H9 (cell line): ENCODE results near the gene ATPAF2. TPM values are rescaled to one million over a fixed set of nuclear protein-coding genes. Genes with fewer than 3 reads are reported as not detected.

Source experiments
- DNase-seq: peaks from one replicate; pipeline ENCODE4 v3.0.0-alpha.2; 2017
- H2AFZ ChIP-seq: one replicate; pipeline ENCODE4 v1.6.1; 2013; ENCODE audit warnings: mild to moderate bottlenecking, low read length, control low read depth, moderate library complexity
- H2AK5ac ChIP-seq: 2 replicates; pipeline ENCODE4 v1.6.1; 2013; ENCODE audit warnings: low read length, control low read depth, mixed read lengths; ENCODE audit not compliant: insufficient read length
- H2BK120ac ChIP-seq: one replicate; pipeline ENCODE4 v1.6.1; 2013; ENCODE audit warnings: low read depth, mild to moderate bottlenecking, low read length, control low read depth, inconsistent platforms; ENCODE audit not compliant: poor library complexity, severe bottlenecking
- H2BK12ac ChIP-seq: 2 replicates; pipeline ENCODE4 v1.6.1; 2013; ENCODE audit warnings: low read length, control low read depth, mixed read lengths, low read depth; ENCODE audit not compliant: insufficient read length
- H2BK15ac ChIP-seq: 2 replicates; pipeline ENCODE4 v1.6.1; 2013; ENCODE audit warnings: low read depth, low read length, control low read depth
- H2BK20ac ChIP-seq: one replicate; pipeline ENCODE4 v1.6.1; 2013; ENCODE audit warnings: low read depth, mild to moderate bottlenecking, low read length, control low read depth, inconsistent platforms; ENCODE audit not compliant: poor library complexity, severe bottlenecking
- H2BK5ac ChIP-seq: 2 replicates; pipeline ENCODE4 v1.6.1; 2013; ENCODE audit warnings: low read length, control low read depth, mixed read lengths; ENCODE audit not compliant: insufficient read length
- H3K14ac ChIP-seq: 2 replicates; pipeline ENCODE4 v1.6.1; 2013; ENCODE audit warnings: low read length, control low read depth; ENCODE audit not compliant: insufficient read depth
- H3K18ac ChIP-seq: 2 replicates; pipeline ENCODE4 v1.6.1; 2013; ENCODE audit warnings: low read depth, mild to moderate bottlenecking, mixed read lengths, low read length, control low read depth; ENCODE audit not compliant: insufficient read length
- H3K23ac ChIP-seq: 2 replicates; pipeline ENCODE4 v1.6.1; 2013; ENCODE audit warnings: low read length, control low read depth, mixed read lengths, low read depth; ENCODE audit not compliant: insufficient read length
- H3K23me2 ChIP-seq: 2 replicates; pipeline ENCODE4 v1.6.1; 2013; ENCODE audit warnings: low read depth, mild to moderate bottlenecking, mixed read lengths, low read length, control low read depth; ENCODE audit not compliant: insufficient read length, poor library complexity, severe bottlenecking
- H3K27ac ChIP-seq: 2 replicates; pipeline ENCODE4 v1.5.1; 2013; ENCODE audit warnings: low read length, control low read depth, mixed read lengths, low read depth; ENCODE audit not compliant: insufficient read length
- H3K27me3 ChIP-seq: 2 replicates; pipeline ENCODE4 v1.6.1; 2013; ENCODE audit warnings: low read length, control low read depth, inconsistent platforms; ENCODE audit not compliant: insufficient read depth
- H3K4ac ChIP-seq: 2 replicates; pipeline ENCODE4 v1.6.1; 2013; ENCODE audit warnings: low read depth, mild to moderate bottlenecking, control low read depth, inconsistent platforms, low read length, moderate library complexity
- H3K4me1 ChIP-seq: 2 replicates; pipeline ENCODE4 v1.6.1; 2013; ENCODE audit warnings: low read length, control low read depth, inconsistent platforms; ENCODE audit not compliant: insufficient read depth
- H3K4me2 ChIP-seq: 2 replicates; pipeline ENCODE4 v1.6.1; 2013; ENCODE audit warnings: low read length, control low read depth, mixed read lengths; ENCODE audit not compliant: insufficient read length, insufficient read depth
- H3K56ac ChIP-seq: 2 replicates; pipeline ENCODE4 v1.6.1; 2013; ENCODE audit warnings: low read depth, mild to moderate bottlenecking, mixed read lengths, low read length, control low read depth; ENCODE audit not compliant: insufficient read length
- H3K79me1 ChIP-seq: 2 replicates; pipeline ENCODE4 v1.6.1; 2013; ENCODE audit warnings: low read depth, mild to moderate bottlenecking, moderate library complexity, low read length, control low read depth, inconsistent platforms; ENCODE audit not compliant: insufficient read depth, poor library complexity, severe bottlenecking
- H3K79me2 ChIP-seq: 2 replicates; pipeline ENCODE4 v1.6.1; 2013; ENCODE audit warnings: low read length, control low read depth, inconsistent platforms; ENCODE audit not compliant: insufficient read depth
- H3K9ac ChIP-seq: 2 replicates; pipeline ENCODE4 v1.6.1; 2013; ENCODE audit warnings: low read length, control low read depth, mixed read lengths; ENCODE audit not compliant: insufficient read length; ENCODE audit errors: extremely low read depth
- H3K9me3 ChIP-seq: one replicate; pipeline ENCODE4 v1.6.1; 2013; ENCODE audit warnings: low read depth, low read length, inconsistent platforms; ENCODE audit not compliant: control insufficient read depth
- H3T11ph ChIP-seq: one replicate; pipeline ENCODE4 v1.6.1; 2013; ENCODE audit warnings: mild to moderate bottlenecking, low read length, control low read depth, inconsistent platforms
- H4K20me1 ChIP-seq: one replicate; pipeline ENCODE4 v1.6.1; 2013; ENCODE audit not compliant: control insufficient read depth, insufficient read length, insufficient read depth
- H4K5ac ChIP-seq: 2 replicates; pipeline ENCODE4 v1.6.1; 2013; ENCODE audit warnings: low read depth, mild to moderate bottlenecking, mixed read lengths, low read length, control low read depth; ENCODE audit not compliant: insufficient read length
- H4K8ac ChIP-seq: replicated peaks from 2 replicates; pipeline ENCODE4 v1.6.1; 2013; ENCODE audit warnings: low read length, control low read depth, mixed read lengths, low read depth; ENCODE audit not compliant: insufficient read length
- H4K91ac ChIP-seq: 2 replicates; pipeline ENCODE4 v1.6.1; 2013; ENCODE audit warnings: low read depth, mild to moderate bottlenecking, moderate library complexity, mixed read lengths, low read length, control low read depth; ENCODE audit not compliant: insufficient read length
- H3K27ac Mint-ChIP-seq, 3 experiments: 2 replicates in 2 of 3; 3 replicates in 1 of 3; pipeline ENCODE4 v1.8.0; 2020 to 2021; ENCODE audit warnings: mixed read lengths in 3 of 3, mild to moderate bottlenecking in 1 of 3, moderate library complexity in 1 of 3
- H3K27me3 Mint-ChIP-seq: 2 replicates; pipeline ENCODE4 v1.8.0; 2021; ENCODE audit warnings: low read depth, mild to moderate bottlenecking, moderate library complexity, mixed read lengths
- H3K36me3 Mint-ChIP-seq, 3 experiments: 2 replicates in 2 of 3; 3 replicates in 1 of 3; pipeline ENCODE4 v1.8.0; 2020 to 2021; ENCODE audit warnings: low read depth in 3 of 3, mixed read lengths in 3 of 3; ENCODE audit not compliant: insufficient read depth in 1 of 3
- H3K4me1 Mint-ChIP-seq, 2 experiments: 2 replicates each; pipeline ENCODE4 v1.8.0; 2020; ENCODE audit warnings: mixed read lengths in 2 of 2
- H3K4me3 Mint-ChIP-seq, 2 experiments: 2 replicates in 1 of 2; 3 replicates in 1 of 2; pipeline ENCODE4 v1.8.0; 2020 to 2021; ENCODE audit warnings: mild to moderate bottlenecking in 2 of 2, mixed read lengths in 2 of 2, moderate library complexity in 1 of 2
- H3K9me3 Mint-ChIP-seq, 2 experiments: 2 replicates in 1 of 2; 3 replicates in 1 of 2; pipeline ENCODE4 v1.8.0; 2020; ENCODE audit warnings: mild to moderate bottlenecking in 2 of 2, mixed read lengths in 2 of 2, moderate library complexity in 1 of 2
- CTCF ChIP-seq: fragments of 200-600 bp; sonication (generic); conservative IDR thresholded peaks from 3 replicates; pipeline ENCODE4 v1.8.0; 2021; ENCODE audit warnings: antibody characterized with exemption, mild to moderate bottlenecking
- WGBS: extraction: QIAGEN DNeasy Blood & Tissue Kit; methylation state at CpG from one replicate; pipeline ENCODE4 v1.1.7; 2013; ENCODE audit warnings: missing lambda C conversion rate, low lambda C conversion rate, mixed read lengths; ENCODE audit not compliant: insufficient read length; ENCODE audit errors: extremely low coverage; 5-methylcytosine and 5-hydroxymethylcytosine counted together
- total RNA-seq: library from RNA; stranded (reverse); gene quantifications from 2 replicates; pipeline ENCODE4 v1.2.1, GENCODE V29; 2021

Gene ATPAF2
- total RNA-seq, 1 experiment from 2014 or later: 21.4 TPM

GRCh38 chr17:17989081-17989480 is 49.9 kb downstream of the ATPAF2 start:
- Histone ChIP-seq H2BK120ac (no peak overlapping the region), H3T11ph (no peak overlapping the region), H3K79me2 (no peaks in the 10 kb centered on the region), H2AFZ (no peak overlapping the region), H3K9me3 (no peaks in the 10 kb centered on the region), H4K8ac (no peak overlapping the region), H3K14ac (no peak overlapping the region), H3K4me1 (no peaks in the 10 kb centered on the region), H4K20me1 (no peaks in the 10 kb centered on the region), H3K27ac (no peak overlapping the region), H3K56ac (no peak overlapping the region), H4K5ac (no peak overlapping the region), H2BK12ac (no peak overlapping the region), H3K9ac (no peak overlapping the region), H3K18ac (no peak overlapping the region), H2BK15ac (no peak overlapping the region), H2BK5ac (no peak overlapping the region), H2BK20ac (no peak overlapping the region), H3K4ac (no peak overlapping the region), H3K79me1 (no peaks in the 10 kb centered on the region), H3K4me2 (no peak overlapping the region), H3K27me3 (no peaks in the 10 kb centered on the region), H3K23ac (no peak overlapping the region), H4K91ac (no peak overlapping the region), H2AK5ac (no peak overlapping the region), H3K23me2 (peaks cover 3% of the 10 kb centered on the region)
- no peak overlapping the region for H3K4me3 Mint-ChIP-seq
- WGBS: no CpG with 5 or more reads among the region's 9 CpGs
- no peaks in the 10 kb centered on the region for H3K4me1 Mint-ChIP-seq
- no peak for TF ChIP-seq CTCF
- H3K9me3 Mint-ChIP-seq: no peaks in the 10 kb centered on the region
- peak overlapping the region in 1 of 3 experiments; percentile 86; a peak in 1 of 7 replicates for H3K27ac Mint-ChIP-seq
- peaks cover 3% of the 10 kb centered on the region for H3K27me3 Mint-ChIP-seq
- H3K36me3 Mint-ChIP-seq: no peaks in the 10 kb centered on the region
- no peak for DNase-seq
